B cell (primary cell): ENCODE data around the gene TUBA4B. TPM values are rescaled to one million over a fixed set of nuclear protein-coding genes. Genes with fewer than 3 reads are reported as not detected.
"Not testable (repeated sequence)": the region's sequence is repeated elsewhere in the genome, so short reads cannot be mapped to it uniquely, and the experiment has no call there.

ENCODE experiments used
- ATAC-seq: fragments of 200-7000 bp; cut with Tn5 transposase; one replicate; pipeline ENCODE4 v1.10.0; 2021; ENCODE audit warnings: low read depth, mild to moderate bottlenecking, moderate number of reproducible peaks, moderate library complexity
- CTCF ChIA-PET: fragments of 350-600 bp; sonication (Branson Sonifier 250); formaldehyde crosslinking; loops from one replicate; lab custom pipeline; 2021; ENCODE audit warnings: antibody characterized with exemption, inconsistent platforms; lab: Charles Lee
- POLR2A ChIA-PET: fragments of 350-600 bp; sonication (Branson Sonifier 250); formaldehyde crosslinking; loops from one replicate; lab custom pipeline; 2021; ENCODE audit warnings: antibody characterized with exemption; lab: Charles Lee
- DNase-seq: peaks from one replicate; pipeline ENCODE4 v3.0.0; 2013
- H2AFZ ChIP-seq: 2 replicates; pipeline ENCODE4 v1.6.1; 2012; ENCODE audit warnings: mild to moderate bottlenecking, low read depth, low read length; ENCODE audit not compliant: insufficient read depth, poor library complexity, severe bottlenecking
- H3K27ac ChIP-seq, 2 donors: 1 replicate in 1 of 2; 2 replicates in 1 of 2; pipeline ENCODE4 v1.5.1; 2012 to 2013; ENCODE audit warnings: low read length in 2 of 2, mild to moderate bottlenecking in 2 of 2, moderate library complexity in 1 of 2
- H3K27me3 ChIP-seq, 4 experiments: fragments of 200-600 bp in 1 of 4; sonication (generic) in 1 of 4; replicated peaks in 1 of 4; 1 replicate in 2 of 4; 2 replicates in 2 of 4; pipeline versions ENCODE4 v1.6.1 to v1.7.0; 2013 to 2016; ENCODE audit warnings: low read length in 3 of 4, mild to moderate bottlenecking in 2 of 4, mixed read lengths in 1 of 4, moderate library complexity in 1 of 4; ENCODE audit not compliant: insufficient read depth in 4 of 4, control insufficient read depth in 3 of 4; ENCODE audit errors: control extremely low read depth in 1 of 4
- H3K36me3 ChIP-seq, 2 experiments: replicated peaks in 1 of 2; 1 replicate in 1 of 2; 2 replicates in 1 of 2; pipeline versions ENCODE4 v1.6.1 to v1.7.1; 2013; ENCODE audit warnings: low read length in 1 of 2; ENCODE audit not compliant: insufficient read depth in 2 of 2, control insufficient read depth in 1 of 2; ENCODE audit errors: control extremely low read depth in 1 of 2, extremely low read depth in 1 of 2
- H3K4me1 ChIP-seq, 2 donors: fragments of 200-600 bp in 1 of 2; sonication (generic) in 1 of 2; 1 replicate in 1 of 2; 2 replicates in 1 of 2; pipeline versions ENCODE4 v1.5.1 to v1.6.1; 2013 to 2017; ENCODE audit warnings: low read length in 2 of 2; ENCODE audit not compliant: control insufficient read depth in 2 of 2, insufficient read depth in 2 of 2
- H3K4me2 ChIP-seq: replicated peaks from 2 replicates; pipeline ENCODE3; 2012; ENCODE audit warnings: mild to moderate bottlenecking, low read depth, low read length; ENCODE audit not compliant: poor library complexity, severe bottlenecking
- H3K4me3 ChIP-seq, 5 experiments: fragments of 200-600 bp in 1 of 5; sonication (generic) in 1 of 5; 1 replicate in 3 of 5; 2 replicates in 2 of 5; pipeline versions ENCODE4 v1.5.1 to v1.7.0; 2011 to 2016; ENCODE audit warnings: low read length in 4 of 5, mild to moderate bottlenecking in 4 of 5, low read depth in 2 of 5, control low read depth in 1 of 5, moderate library complexity in 1 of 5; ENCODE audit not compliant: insufficient read depth in 1 of 5; ENCODE audit errors: control extremely low read depth in 1 of 5, extremely low read depth in 1 of 5
- H3K79me2 ChIP-seq: fragments of 200-600 bp; sonication (generic); one replicate; pipeline ENCODE4 v1.6.0; 2016; ENCODE audit warnings: low read length; ENCODE audit not compliant: control insufficient read depth, insufficient read depth
- H3K9ac ChIP-seq: fragments of 200-600 bp; sonication (generic); 2 replicates; pipeline ENCODE4 v1.6.1; 2017; ENCODE audit warnings: mild to moderate bottlenecking, low read length, moderate library complexity
- H3K9me3 ChIP-seq, 3 donors: one replicate each; pipeline versions ENCODE4 v1.6.1 to v1.7.1; 2013; ENCODE audit warnings: low read length in 2 of 3; ENCODE audit not compliant: control insufficient read depth in 2 of 3, insufficient read depth in 1 of 3; ENCODE audit errors: control extremely low read depth in 1 of 3
- H4K20me1 ChIP-seq: 2 replicates; pipeline ENCODE4 v1.6.0; 2012; ENCODE audit warnings: mild to moderate bottlenecking, low read length; ENCODE audit not compliant: insufficient read depth, control insufficient read depth, poor library complexity, severe bottlenecking
- H3K27ac Mint-ChIP-seq: one replicate; pipeline ENCODE4 v1.8.0; 2021; ENCODE audit warnings: mixed read lengths
- H3K27me3 Mint-ChIP-seq: one replicate; pipeline ENCODE4 v1.8.0; 2021; ENCODE audit warnings: mixed read lengths
- H3K4me1 Mint-ChIP-seq: one replicate; pipeline ENCODE4 v1.8.0; 2021; ENCODE audit warnings: mixed read lengths
- H3K4me3 Mint-ChIP-seq: one replicate; pipeline ENCODE4 v1.8.0; 2021; ENCODE audit warnings: mixed read lengths
- H3K9me3 Mint-ChIP-seq: one replicate; pipeline ENCODE4 v1.8.0; 2022; ENCODE audit warnings: mixed read lengths; ENCODE audit not compliant: insufficient read depth
- CTCF ChIP-seq: fragments of 200-600 bp; IDR thresholded peaks from one replicate; pipeline ENCODE4 v1.8.0; 2022; ENCODE audit warnings: antibody characterized with exemption, mild to moderate bottlenecking
- EZH2 ChIP-seq: IDR thresholded peaks from 2 replicates; pipeline ENCODE4 v1.6.1; 2012; ENCODE audit warnings: borderline replicate concordance, low read depth, mild to moderate bottlenecking, moderate library complexity, low read length; ENCODE audit not compliant: insufficient read depth, poor library complexity, severe bottlenecking
- WGBS: methylation state at CpG from one replicate; pipeline ENCODE4 v1.1.5; 2013; ENCODE audit warnings: missing lambda C conversion rate; ENCODE audit not compliant: insufficient coverage; 5-methylcytosine and 5-hydroxymethylcytosine counted together
- intact Hi-C: fragments of 100-400 bp; cut with micrococcal nuclease; formaldehyde crosslinking; loops from one replicate; pipeline ENCODE4 v1.10.0; 2022
- polyA plus RNA-seq: library from polyadenylated mRNA; depleted of rRNA; stranded (reverse); fragments of >200 nt; gene quantifications from 2 replicates; pipeline ENCODE4 v1.2.3, GENCODE V29; 2012
- total RNA-seq, 2 donors: library from RNA; stranded (reverse); fragments of 120-200 nt in 1 of 2; gene quantifications; 1 replicate in 1 of 2; 2 replicates in 1 of 2; pipeline versions ENCODE4 v1.2.3 to v1.2.4, GENCODE V29; 2013 to 2022

The TUBA4B gene
- total and polyA plus RNA-seq, 2 donors (not counting 1 experiment from before 2014, with no cell fraction given) = not detected

GRCh38 chr2:219254590-219255201 is 1.7 kb downstream of the TUBA4B start:
- Histone ChIP-seq H3K4me3 (peak overlapping the region; percentile 83 to 97 (median 90)), H3K4me2 (peak overlapping the region; percentile 100), H3K27ac (peak overlapping the region; percentile 93 to 94), H2AFZ (peak overlapping the region; percentile 93), H3K36me3 (peaks cover 2 to 20% of the 10 kb centered on the region in 2 experiments), H3K79me2 (peaks cover 37% of the 10 kb centered on the region), H3K27me3 (no peaks in the 10 kb centered on the region), H3K9ac (peak overlapping the region; percentile 90), H4K20me1 (peaks cover 22% of the 10 kb centered on the region), H3K4me1 (peaks cover 26 to 37% of the 10 kb centered on the region in 2 donors), H3K9me3 (no peaks in the 10 kb centered on the region)
- 0% methylated on average over 11 of the region's 12 CpGs for WGBS
- POLR2A ChIA-PET = interaction anchor here (0.5 to 4.2 kb wide), 15 partner anchors 9 to 1937 kb away, joined by 3 to 106 read pairs (median 5); partner anchors contain the start of genes ABCB6, ANKZF1, ATG9A and CHPF
- no peaks in the 10 kb centered on the region for H3K27me3 Mint-ChIP-seq
- TF ChIP-seq EZH2 (no peak), CTCF (no peak)
- H3K27ac Mint-ChIP-seq = peak overlapping the region; percentile 95
- H3K9me3 Mint-ChIP-seq = no peaks in the 10 kb centered on the region
- CTCF ChIA-PET = interaction anchor here (0.6 to 7.6 kb wide), 26 partner anchors 8 to 412 kb away, joined by 3 to 97 read pairs (median 5); partner anchors contain the start of genes ANKZF1, ATG9A, CNPPD1 and DNAJB2
- intact Hi-C loops = loop anchor here (1.0 to 5.0 kb wide), 5 partner anchors 25 to 1037 kb away; partner anchors contain the start of genes ANKZF1, ARPC2, ATG9A and DNAJB2
- H3K4me3 Mint-ChIP-seq = peak overlapping the region; percentile 87
- H3K4me1 Mint-ChIP-seq = peaks cover 42% of the 10 kb centered on the region
- DNase-seq = peak; percentile 79
- peak; percentile 25 for ATAC-seq

GRCh38 chr2:219258942-219259341 is 5.9 kb downstream of the TUBA4B start:
- H3K4me3 ChIP-seq, intact Hi-C loops, H3K9me3 Mint-ChIP-seq, H3K4me2 ChIP-seq, H3K27ac Mint-ChIP-seq, H3K27me3 ChIP-seq, H3K9me3 ChIP-seq, H3K4me1 ChIP-seq, H2AFZ ChIP-seq, H4K20me1 ChIP-seq, H3K27ac ChIP-seq, H3K9ac ChIP-seq, ATAC-seq, H3K4me3 Mint-ChIP-seq, H3K36me3 ChIP-seq, H3K79me2 ChIP-seq, H3K27me3 Mint-ChIP-seq, DNase-seq: not testable (repeated sequence)
- CTCF ChIA-PET = interaction anchor here (0.8 to 7.6 kb wide), 4 partner anchors 14 to 36 kb away, joined by 3 to 97 read pairs (median 6); partner anchors contain the start of genes DNAJB2, GLB1L and STK16
- peaks cover 10% of the 10 kb centered on the region for H3K4me1 Mint-ChIP-seq
- WGBS = 97% methylated on average over 4 of the region's 10 CpGs
- POLR2A ChIA-PET = interaction anchor here (1.3 kb wide), 1 partner anchor 10 kb away, joined by 8 read pairs; no protein-coding TSS in a partner anchor
